DMS153 treated with DMSO at 0.1 percent for 48 hours (cell line): ENCODE measurements around the gene SYVN1.
"Not testable (repeated sequence)": the region's sequence is repeated elsewhere in the genome, so short reads cannot be mapped to it uniquely, and the experiment has no call there.

Experiments used
- DNase-seq: peaks from one replicate; lab custom pipeline; 2025; ENCODE audit not compliant: unreplicated experiment; lab: John Stamatoyannopoulos, UW

The SYVN1 gene

DNA sequence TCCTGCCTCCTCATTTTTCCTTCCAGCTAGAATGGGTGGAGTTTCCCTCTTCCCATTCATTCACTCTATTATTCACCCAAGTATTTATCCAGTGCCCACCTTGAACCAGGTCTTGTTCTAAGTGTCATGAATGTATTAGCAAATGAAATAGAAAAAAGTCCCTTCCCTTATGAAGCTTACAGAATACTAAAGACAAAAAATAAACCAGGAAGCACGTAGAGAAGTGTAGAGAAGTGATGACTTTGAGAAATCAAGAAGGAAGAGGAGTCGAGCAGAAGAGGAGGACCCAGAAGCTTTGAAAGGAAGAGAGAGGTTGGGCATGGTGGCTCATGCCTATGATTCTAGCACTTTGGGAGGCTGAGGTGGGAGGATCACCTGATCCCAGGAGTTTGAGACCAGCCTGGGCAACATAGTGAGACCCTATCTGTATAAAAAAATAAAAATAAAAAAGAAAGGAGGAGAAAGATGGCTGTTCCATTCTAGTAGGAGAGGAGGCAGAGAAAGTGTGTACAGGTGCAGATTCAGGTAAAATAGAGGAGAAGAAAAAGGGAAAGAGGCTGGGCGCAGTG is 17.1 kb upstream of the SYVN1 start:
- DNase-seq, result no peak

DNA sequence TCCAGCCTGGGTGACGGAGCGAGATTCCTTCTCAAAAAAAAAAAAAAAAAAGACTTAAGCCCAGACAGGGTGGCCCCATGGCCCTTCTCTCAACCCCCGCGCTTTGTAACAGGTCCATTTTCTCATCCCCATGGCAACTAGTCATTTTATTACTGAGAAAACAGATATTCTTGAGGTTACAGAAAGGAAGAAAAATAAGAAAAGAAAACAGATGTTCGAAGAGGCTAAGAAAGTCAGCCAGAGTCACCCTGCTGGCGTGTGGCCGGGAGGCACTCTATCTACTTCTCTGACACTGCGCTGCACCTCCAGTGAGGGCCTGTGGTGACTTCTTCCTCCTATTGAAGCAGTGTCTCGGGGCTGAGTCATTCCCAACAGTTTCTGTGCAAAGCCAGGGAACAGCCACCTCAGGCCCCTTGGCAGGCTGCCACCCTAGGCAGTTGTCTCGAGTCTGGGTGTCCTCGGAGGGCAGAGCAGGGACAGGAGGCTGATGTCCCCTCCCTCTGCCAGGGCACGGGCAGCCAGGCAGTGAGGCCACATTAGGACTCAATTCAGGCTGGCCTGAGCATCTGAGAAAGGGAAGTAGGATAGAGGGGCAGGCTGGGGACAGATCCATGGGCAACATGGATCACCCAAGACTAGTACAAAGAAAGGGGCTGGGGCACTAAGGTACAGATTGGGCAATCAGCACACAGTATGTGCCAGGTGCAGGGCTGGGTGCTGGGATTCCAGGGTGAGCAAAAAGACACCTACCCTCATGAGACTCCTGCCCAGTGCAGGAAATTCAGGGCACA is 16.4 kb upstream of the SYVN1 start:
- peak; percentile 64 for DNase-seq

DNA sequence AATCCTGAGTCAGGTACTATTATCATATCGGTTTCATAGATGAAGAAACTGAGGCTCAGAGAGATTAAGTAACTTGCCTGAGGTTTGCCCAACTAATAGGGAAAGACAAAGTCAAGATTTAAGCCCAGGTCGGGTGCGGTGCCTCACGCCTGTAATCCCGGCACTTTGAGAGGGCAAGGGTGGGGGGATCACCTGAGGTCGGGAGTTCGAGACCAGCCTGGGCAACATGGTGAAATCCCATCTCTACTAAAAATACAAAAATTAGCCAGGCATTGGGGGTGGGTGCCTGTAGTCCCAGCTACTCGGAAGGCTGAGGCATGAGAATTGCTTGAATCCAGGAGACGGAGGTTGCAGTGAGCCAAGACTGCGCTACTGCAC is 15.8 kb upstream of the SYVN1 start:
- not testable (repeated sequence) for DNase-seq

DNA sequence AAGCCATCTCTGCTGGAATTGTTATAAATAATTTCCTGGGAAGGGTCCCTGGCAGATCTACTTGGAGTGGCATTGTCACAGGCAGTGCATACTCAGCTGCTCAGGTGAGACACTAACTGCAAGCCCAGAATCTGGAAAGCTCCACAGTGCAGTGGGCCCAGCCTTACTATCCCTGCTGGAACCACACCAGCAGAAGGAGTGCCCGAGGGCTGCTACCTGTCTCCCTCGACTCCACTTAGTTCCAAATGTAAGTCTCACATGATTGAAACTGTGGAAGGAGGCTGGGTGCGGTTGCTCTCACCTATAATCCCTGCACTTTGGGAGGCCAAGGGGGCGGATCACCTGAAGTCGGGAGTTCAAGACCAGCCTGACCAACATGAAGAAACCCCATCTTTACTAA is 14.3 kb upstream of the SYVN1 start:
- no peak for DNase-seq

DNA sequence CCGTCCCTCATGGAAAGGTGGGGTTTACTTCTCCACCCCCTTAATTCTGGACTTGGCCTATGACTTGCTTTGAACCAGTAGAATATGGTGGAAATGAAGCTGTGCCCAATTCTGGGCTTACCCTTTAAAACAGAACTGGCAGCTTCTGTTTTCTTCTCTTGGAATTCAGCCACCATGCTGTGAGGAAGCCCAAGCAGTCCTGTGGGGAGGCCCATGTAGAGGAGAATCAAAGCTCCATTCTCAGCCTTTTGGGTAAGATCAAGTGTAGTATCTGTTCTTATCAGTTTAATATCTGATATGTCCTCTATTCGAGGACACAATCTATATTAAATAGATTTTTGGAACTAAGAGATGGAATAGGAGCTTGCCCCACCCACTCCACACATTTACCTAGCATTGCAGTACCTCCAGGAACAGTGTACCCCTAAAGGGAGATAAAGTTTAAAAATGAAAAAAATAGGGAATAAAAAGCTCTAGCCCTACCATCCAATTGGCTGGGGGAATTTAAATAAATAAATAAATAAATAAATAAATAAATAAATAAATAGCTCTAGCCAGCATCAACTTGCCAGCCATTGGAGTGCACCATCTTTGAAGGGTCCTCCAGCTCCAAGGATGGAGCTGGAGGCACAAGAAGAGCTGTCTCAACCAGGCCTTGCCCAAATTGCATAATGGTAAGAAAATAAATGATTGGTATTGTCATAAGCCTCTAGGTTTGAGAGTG is 13.2 kb upstream of the SYVN1 start:
- DNase-seq, result no peak

DNA sequence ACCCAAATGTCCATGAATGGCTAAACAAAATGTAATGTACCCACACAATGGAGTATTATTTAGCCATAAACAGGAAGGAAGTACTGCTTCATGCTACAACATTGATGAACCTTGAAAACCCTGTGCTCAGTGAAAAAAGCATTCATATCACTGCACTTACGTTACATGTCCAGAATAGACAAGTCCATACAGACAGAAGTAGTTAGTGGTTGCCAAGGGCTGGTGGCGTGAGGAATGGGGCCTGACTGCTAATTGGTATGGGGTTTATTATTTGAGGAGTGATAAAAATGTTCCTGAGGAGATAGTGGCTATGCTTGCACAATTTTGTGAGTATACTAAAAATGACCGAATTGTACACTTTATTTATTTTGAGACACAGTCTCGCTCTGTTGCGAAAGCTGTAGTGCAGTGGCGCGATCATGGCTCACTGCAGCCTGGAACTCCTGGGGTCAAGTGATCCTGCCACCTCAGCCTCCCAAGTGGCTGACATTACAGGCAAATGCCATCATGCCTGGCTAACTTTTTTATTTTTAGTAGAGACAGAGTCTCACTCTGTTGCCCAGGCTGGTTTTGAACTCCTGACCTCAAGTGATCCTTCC is 7.7 kb upstream of the SYVN1 start:
- DNase-seq, result no peak

DNA sequence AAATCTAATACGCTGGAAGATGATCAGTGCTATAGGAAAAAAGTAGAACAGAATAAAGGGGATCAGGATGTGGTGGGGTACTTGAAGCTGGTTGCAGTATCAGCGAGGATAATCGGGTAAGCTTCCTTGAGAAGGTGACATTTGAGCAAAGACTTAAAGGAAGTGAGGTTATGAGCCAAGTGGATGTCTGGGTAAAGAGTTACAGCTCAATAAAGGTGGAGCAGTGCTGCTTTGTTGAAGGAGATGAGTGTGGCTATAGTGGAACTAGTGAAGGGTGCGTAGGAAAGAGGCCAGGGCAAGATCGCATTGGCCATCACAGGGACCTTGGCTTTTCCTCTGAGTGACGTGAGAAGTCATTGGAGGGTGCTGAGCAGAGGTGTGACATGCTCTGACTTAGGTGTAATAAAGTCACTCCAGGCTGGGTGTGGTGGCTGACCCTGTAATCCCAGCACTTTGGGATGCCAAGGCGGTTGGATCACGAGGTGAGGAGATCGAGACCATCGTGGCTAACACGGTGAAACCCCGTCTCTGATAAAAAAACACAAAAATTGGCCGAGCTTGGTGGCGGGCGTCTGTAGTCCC is 2.3 kb upstream of the SYVN1 start:
- no peak for DNase-seq

DNA sequence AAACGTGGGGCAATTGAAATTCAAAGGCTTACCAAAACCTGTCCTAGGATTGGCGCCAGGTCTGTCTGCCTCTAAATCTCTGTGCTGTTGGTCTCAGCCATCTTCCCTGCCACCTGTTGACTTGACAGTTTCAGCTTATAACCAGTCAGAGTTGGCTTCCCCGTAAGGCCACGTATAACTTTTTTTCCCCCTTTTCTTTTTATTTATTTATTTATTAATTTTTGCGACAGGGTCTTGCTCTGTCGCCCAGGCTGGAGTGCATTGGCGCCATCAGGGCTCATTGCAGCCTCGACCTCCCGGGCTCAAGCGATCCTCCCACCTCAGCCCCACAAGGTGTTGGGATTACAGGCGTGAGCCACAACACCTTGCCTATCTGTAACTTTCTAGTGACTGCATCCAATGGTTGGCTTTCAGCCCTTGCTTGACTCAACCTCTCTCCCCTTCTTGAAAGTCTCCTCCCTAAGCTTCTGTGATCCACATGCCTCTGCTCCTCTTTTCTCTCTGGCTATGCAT is 1.4 kb upstream of the SYVN1 start:
- no peak for DNase-seq

DNA sequence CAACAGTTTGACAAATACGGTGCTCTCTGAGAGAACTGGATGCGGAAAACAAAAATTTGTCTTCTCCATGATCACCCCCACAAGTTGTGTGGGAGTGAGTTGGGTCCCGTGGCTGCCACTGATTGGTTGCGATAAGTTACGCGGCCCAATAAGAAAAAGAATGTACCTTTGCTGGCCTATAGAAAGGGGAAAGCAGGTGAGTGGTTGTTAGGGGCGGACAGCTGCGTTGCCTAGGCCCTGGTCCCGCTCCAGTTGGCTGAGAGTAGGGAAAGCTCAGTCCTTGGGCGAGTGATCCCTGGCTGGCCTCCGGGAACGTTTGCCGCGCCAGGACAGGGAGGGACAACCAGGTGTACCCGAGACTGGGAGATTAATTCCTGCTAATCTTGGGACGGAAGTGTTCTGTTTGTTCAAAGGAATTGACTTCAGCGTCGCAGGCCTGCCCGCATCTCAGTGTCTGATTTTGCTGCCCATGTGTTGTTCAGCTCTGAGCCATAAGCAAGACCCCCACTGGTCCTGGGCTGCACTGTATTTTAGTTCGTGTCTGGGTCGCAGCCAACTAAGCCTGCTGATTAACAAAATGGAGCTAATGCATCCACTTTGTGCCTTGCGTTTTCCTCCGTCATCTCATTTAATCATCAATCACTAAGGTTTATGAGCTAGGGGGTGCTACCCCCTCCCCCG is 773 bp upstream of the SYVN1 start:
- peak; percentile 97 for DNase-seq

DNA sequence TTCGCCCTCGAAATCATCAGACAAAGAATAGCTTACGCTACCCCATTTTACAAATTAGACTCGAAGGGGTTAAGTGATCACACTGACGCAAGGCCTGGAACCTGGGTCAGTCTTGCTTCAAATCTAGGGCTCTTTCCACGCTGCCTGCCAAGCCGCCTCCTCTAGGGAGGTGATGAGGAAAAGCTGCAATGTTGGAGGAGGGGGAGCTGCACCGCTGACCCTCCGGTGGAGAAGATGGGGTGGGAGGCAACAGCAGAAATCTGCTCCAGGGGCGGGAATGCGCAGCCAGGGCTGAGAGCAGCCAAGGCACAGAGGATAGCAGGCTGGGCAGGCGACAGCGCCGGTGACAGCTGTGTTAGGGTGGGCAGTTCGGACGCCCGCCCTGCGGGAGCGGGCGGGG is 595 bp downstream of the SYVN1 start:
- DNase-seq, result no peak

DNA sequence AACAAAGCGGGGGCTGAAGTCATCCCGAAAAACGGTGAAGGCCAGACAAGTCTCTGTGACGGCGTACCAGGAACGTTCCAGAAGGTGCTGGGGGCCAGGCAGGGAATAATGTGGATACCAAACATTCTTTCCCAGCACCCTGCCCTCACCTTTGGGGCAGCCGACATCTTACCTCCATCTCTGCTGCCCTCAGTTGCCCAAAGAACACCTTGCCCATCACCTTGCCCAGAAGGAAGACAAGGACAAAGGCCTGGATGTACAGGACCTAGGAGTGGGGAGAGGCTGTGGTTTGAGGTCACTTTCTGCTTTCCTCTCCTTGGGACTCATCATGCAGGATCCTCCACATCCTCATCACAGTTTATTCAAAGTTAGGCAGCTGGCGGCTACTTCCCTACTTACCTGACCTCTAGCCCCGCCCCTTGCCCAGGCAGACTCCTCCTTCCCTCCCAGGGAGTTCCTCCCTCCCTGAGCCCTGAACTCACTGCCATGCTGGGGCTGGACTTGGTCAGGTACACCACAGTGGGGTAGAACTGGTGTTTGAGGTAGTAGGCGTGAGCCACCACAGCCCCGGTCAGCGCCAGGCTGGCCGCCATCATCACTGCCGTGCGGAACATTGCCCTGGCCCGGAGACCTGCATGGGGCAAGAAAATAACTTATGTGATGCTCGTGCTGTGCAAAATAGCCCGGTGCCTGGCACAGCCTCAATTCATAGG is 1.2 kb downstream of the SYVN1 start:
- no peak for DNase-seq

DNA sequence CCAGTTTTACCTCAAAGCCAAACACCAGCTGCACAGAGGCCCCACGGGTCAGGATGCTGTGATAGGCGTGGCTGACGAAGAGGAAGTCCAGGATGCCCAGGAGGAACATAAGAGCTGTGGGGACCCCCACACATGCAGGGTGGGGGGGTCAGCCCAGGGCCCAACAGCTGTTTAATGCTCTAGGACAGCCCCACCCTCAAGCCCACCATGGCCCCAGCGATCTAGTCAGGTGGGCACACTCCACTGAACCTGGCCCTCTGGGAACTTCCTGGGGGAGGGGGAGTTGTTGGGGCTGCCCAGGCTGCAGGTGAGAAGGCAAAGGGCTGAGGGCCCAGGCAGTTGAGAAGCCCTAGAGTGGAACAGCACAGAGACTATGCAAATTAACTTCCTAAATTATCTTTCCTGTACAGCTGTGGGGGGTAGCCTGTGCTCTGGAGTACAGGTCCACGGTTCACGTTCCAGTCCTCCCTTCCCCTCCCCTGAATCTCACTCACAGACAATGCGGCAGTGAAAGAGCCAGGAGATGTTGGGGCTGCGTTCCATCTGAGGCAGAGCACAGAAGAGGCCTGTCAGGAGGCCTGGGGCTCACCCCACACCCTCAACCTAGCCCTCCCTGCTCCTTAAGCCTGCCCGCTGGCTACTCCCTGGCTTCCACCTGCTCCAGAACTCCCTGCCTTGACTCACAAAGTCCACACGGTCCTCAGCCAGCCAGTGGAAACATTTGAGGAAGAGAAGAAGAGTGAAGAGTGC is 1.9 kb downstream of the SYVN1 start:
- no peak for DNase-seq

DNA sequence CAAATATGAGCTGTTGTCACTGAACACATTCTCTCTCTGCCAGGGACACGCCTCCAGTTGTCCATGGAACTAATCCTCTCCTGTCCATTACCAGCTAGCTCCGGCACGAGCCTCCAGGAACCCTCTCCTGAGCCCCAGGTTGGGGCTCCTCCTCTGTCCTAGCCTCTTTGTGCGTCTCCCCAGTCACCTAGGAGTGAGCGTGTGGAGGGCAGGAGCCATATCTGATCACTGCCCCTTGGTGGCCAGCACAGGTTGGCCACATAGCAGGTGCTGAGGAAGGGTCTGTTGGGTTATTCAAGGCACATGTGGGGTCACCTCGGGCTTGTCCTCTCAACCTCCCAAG is 2.5 kb downstream of the SYVN1 start:
- DNase-seq, result no peak

DNA sequence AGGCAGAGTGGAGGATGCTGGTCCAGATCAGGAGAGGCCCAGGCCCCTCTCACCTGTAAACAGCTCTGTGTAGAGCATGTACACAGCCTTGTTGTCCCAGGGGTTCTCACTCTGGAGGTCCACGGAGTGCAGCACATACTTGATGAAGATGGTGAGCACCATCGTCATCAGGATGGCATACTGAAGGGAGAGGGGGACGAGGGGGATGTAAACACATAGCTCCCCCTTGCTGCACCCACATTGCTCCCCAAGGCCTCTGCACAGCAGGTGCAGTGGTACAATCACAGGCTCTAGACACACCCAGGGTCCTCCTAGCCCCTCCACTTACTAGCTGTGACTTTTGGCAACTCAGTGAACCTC is 2.9 kb downstream of the SYVN1 start:
- DNase-seq, result no peak

DNA sequence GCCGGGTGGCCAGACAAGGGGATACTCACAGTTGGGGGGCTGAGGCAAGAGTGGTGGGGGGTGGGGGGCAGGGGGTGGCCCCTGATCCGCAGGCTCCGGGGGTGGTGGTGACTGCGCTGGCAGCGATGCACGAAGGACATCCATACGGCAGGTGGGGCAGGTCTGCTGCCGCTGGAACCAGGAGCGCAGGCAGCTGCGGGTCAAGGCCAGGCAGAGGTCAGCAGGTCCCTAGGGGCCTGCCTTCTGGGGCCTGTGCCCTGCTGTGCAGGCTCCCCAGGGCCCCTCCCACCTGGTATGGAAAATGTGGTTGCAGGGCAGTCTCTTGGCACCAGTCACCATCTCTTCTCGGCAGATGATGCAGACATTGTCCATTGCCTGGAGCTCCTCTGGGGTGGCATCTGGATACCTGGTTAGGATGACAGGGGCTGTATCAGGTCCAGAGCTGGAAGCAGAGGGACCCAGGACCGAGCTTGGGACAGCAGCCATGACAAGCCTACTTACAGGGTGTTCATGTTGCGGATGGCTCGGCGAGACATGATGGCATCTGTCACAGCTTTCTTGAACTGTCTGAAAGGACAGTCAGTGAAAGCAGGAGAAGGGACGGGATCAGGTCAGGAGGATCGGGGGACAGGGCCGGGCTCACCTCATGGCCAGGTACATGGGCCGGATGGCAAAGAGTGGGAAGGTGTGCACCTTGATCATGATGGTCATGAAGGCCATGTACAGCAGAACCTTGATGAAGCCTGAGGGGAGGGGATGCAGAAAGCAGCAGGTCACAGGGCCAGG is 3.5 kb downstream of the SYVN1 start:
- DNase-seq, result no peak

DNA sequence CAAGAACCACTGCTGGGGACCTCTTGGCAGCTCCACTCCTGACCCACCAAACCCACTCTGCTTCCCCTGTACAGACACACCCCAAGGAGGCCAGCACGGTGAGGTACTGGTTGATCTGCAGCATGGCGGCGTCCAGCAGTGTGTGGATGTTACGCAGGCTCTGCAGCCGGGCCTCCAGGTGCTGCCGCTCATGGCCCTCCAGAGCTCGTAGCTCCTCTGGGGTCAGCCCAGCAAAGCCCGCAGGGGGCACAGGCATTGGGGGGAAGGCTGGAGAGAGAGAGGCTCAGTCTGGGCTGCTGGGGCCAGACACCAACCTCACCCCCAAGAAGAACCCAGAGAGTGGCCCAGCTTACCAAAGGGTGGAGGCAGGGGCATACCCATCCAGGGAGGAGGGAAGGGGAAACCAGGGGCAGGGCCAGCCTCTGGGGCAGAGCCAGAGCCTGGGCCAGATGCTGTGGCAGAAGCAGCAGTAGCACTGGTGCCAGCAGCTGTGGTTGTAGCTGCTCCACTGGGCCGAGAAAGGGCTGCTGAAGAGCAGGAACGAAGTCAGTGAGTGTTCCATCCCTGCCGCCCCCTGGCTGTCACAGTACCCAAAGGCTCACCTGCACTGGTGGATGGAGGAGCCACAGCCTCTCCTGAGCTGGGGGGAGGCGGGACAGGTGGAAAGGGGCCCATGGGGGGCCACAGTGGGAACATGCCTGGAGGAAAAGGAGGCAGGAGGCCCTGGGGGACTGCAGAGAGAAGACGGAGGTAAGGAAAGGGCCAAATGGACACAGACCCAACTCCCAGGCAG is 4.5 kb downstream of the SYVN1 start:
- DNase-seq, result no peak

DNA sequence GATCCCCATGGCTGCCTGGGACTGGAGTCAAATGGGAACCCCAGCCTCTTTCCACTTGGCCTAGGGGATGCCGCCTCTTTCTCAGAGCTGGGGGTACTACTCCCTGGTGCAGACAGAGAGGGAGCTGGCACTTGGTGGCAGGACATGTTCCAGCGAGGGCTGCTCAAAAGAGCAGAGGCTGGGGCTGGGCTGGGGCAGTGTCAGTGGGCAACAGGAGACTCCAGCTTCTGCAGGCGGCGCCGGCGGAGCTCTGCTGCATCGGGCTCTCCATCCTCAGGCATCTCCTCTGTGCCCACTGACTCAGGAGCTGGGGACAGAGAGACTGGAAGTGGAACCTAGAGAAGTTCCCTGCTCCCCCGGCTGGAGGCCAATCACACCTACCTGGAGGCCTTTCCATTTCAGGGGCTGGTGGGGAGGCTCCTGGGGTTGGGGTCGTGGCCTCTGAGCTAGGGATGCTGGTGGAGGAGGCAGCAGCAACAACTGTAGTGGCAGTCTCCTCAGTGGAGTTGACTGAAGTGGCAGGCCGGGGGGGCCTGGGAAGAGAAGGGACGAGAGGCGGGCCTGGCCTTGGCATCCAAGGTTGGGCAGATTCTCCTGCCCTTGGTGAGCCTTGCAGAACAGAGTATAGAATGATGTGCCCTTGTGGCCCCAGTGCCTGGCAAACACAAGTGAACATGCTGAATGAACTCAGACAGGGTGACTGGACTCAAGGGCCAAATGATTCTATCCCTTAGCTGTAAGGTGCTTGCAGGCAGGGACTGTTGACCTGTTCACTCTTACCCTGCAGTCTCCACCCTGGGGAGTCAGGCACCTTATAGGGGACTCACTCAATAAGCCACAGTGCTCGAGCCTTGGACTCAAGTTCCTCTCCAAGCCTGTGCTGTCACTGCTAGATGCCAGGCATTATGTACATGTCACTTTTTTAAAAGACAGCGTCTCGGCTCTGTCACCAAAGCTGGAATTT is 5.9 kb downstream of the SYVN1 start:
- no peak for DNase-seq
